Measurements from ENCODE around the gene SLC25A25.

DNA sequence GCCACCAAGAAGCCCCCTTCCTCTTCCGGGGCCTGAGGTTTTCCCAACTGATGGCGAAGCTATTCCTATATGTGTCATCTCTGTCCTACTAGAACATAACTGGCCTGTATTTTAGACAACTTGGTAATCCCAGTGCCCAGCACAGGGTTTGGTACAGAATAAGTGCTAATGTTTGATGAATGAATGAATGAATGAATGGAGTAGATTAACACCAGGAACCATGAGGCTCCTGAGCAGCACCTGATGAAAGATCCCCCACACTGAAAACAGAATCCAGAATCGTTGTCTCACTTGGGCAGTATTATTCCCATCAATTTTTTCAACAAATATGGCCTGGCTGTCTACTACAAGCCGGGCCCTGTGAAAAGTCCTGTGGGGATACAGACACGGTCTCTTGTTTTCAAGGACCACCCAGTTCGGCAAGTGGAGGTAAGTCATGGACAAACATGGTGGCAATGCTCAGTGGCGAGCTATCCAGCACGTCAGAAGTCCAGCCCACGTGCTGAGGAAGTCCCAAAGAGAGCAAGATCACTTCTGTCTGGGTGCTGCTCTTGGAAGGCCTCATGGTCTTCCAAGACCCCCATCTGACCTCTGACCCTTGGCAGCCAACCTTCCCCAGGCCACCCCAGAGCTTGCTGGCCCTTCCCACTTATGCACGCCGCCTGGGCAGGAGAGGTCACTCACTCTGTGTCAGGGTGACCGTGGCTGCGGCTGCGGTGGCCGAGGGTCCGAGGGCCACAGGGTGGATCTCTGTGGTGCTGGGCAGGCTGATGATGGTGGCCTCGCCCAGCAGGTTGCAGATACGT, 1.9 kb upstream of the SLC25A25 start:
- no peak for TF ChIP-seq POLR2A (IDR thresholded peaks at IDR 0.05)
- no peak for TF ChIP-seq CTCF (IDR thresholded peaks at IDR 0.05)
